H1 (cell line): ENCODE results near the gene LPP. TPM values are rescaled to one million over a fixed set of nuclear protein-coding genes. Genes with fewer than 3 reads are reported as not detected.

Source experiments
- CTCF ChIA-PET: fragments of 300-600 bp; sonication (Branson Sonifier 250); formaldehyde crosslinking; loops from one replicate; lab custom pipeline; 2021; ENCODE audit not compliant: partially characterized antibody; lab: Charles Lee
- POLR2A ChIA-PET: fragments of 300-600 bp; sonication (Branson Sonifier 250); formaldehyde crosslinking; loops from one replicate; lab custom pipeline; 2021; ENCODE audit warnings: inconsistent platforms; ENCODE audit not compliant: partially characterized antibody; lab: Charles Lee
- DNase-seq, 2 experiments: peaks; one replicate each; pipeline versions ENCODE4 v3.0.0 to v3.0.0-alpha.2; 2010 to 2022; ENCODE audit warnings: low spot score in 2 of 2, low read depth in 1 of 2, mixed read lengths in 1 of 2
- FAIRE-seq: peaks from 2 replicates; lab custom pipeline; 2011; peaks lifted over from hg19 to GRCh38; lab: Jason Lieb, UNC
- H2AFZ ChIP-seq: 2 replicates; pipeline ENCODE4 v1.8.1; 2012; ENCODE audit warnings: low read length, inconsistent platforms
- H2AK5ac ChIP-seq: 2 replicates; pipeline ENCODE4 v1.6.1; 2013; ENCODE audit warnings: low read depth, low read length
- H2BK120ac ChIP-seq: replicated peaks from 2 replicates; pipeline ENCODE3; 2013; ENCODE audit warnings: low read depth, low read length, inconsistent platforms
- H2BK12ac ChIP-seq: 2 replicates; pipeline ENCODE4 v1.6.1; 2013; ENCODE audit warnings: low read depth, low read length
- H2BK15ac ChIP-seq: 2 replicates; pipeline ENCODE4 v1.6.1; 2013; ENCODE audit warnings: low read length
- H2BK20ac ChIP-seq: 2 replicates; pipeline ENCODE4 v1.6.1; 2013; ENCODE audit warnings: low read length
- H2BK5ac ChIP-seq: 2 replicates; pipeline ENCODE4 v1.6.1; 2013; ENCODE audit warnings: low read depth, low read length
- H3K14ac ChIP-seq: 2 replicates; pipeline ENCODE4 v1.6.1; 2013; ENCODE audit warnings: inconsistent platforms; ENCODE audit not compliant: insufficient read length
- H3K18ac ChIP-seq: 2 replicates; pipeline ENCODE4 v1.6.1; 2013; ENCODE audit warnings: low read length; ENCODE audit errors: extremely low read depth
- H3K23ac ChIP-seq: 2 replicates; pipeline ENCODE4 v1.6.1; 2013; ENCODE audit warnings: inconsistent platforms; ENCODE audit not compliant: insufficient read length
- H3K23me2 ChIP-seq: 2 replicates; pipeline ENCODE4 v1.6.1; 2013; ENCODE audit warnings: low read depth, low read length
- H3K27ac ChIP-seq: 2 replicates; pipeline ENCODE4 v1.6.1; 2011; ENCODE audit warnings: low read depth, low read length, inconsistent platforms
- H3K27me3 ChIP-seq, 4 experiments: replicated peaks in 1 of 4; 1 replicate in 1 of 4; 2 replicates in 3 of 4; pipeline versions ENCODE4 v1.6.1 to v1.8.1; 2011 to 2013; ENCODE audit warnings: low read length in 3 of 4, mild to moderate bottlenecking in 3 of 4, inconsistent platforms in 2 of 4, mixed read lengths in 2 of 4, moderate library complexity in 1 of 4; ENCODE audit not compliant: control insufficient read depth in 3 of 4, insufficient read depth in 3 of 4; ENCODE audit errors: extremely low read depth in 1 of 4
- H3K36me3 ChIP-seq, 4 experiments: 2 replicates each; pipeline versions ENCODE4 v1.6.1 to v1.8.1; 2011 to 2013; ENCODE audit warnings: mild to moderate bottlenecking in 4 of 4, low read length in 3 of 4, moderate library complexity in 2 of 4, control low read depth in 1 of 4, inconsistent platforms in 1 of 4; ENCODE audit not compliant: insufficient read depth in 4 of 4, control insufficient read depth in 2 of 4
- H3K4ac ChIP-seq: replicated peaks from 2 replicates; pipeline ENCODE3; 2013; ENCODE audit warnings: low read length, low read depth, mixed read lengths, inconsistent platforms; ENCODE audit not compliant: insufficient read length
- H3K4me1 ChIP-seq, 4 experiments: replicated peaks in 1 of 4; 1 replicate in 1 of 4; 2 replicates in 3 of 4; pipeline versions ENCODE4 v1.6.1 to v1.8.1; 2011 to 2013; ENCODE audit warnings: low read length in 3 of 4, inconsistent platforms in 2 of 4, mixed read lengths in 1 of 4; ENCODE audit not compliant: insufficient read depth in 4 of 4, control insufficient read depth in 3 of 4
- H3K4me2 ChIP-seq, 2 experiments: 2 replicates each; pipeline versions ENCODE4 v1.6.1 to v1.8.1; 2011 to 2013; ENCODE audit warnings: low read depth in 2 of 2, low read length in 2 of 2, control low read depth in 1 of 2, inconsistent platforms in 1 of 2, mild to moderate bottlenecking in 1 of 2; ENCODE audit not compliant: insufficient read depth in 1 of 2
- H3K4me3 ChIP-seq, 4 experiments: fragments of 200-600, 300-600 bp in 1 of 4; sonication (generic), shearing (Covaris generic), sonication (Bioruptor Twin) in 1 of 4; 2 replicates each; pipeline versions ENCODE4 v1.5.1 to v1.8.1; 2011 to 2016; ENCODE audit warnings: low read length in 4 of 4, low read depth in 3 of 4, control low read depth in 2 of 4, inconsistent platforms in 2 of 4, mild to moderate bottlenecking in 2 of 4, mixed read lengths in 1 of 4, moderate library complexity in 1 of 4; ENCODE audit not compliant: insufficient read depth in 2 of 4; ENCODE audit errors: extremely low read depth in 1 of 4
- H3K56ac ChIP-seq: replicated peaks from 2 replicates; pipeline ENCODE3; 2013; ENCODE audit warnings: low read depth, mild to moderate bottlenecking, mixed read lengths, low read length, inconsistent platforms; ENCODE audit not compliant: insufficient read length
- H3K79me1 ChIP-seq: 2 replicates; pipeline ENCODE4 v1.6.1; 2013; ENCODE audit warnings: low read depth, low read length, control low read depth
- H3K79me2 ChIP-seq, 2 experiments: 2 replicates each; pipeline versions ENCODE4 v1.6.1 to v1.8.1; 2012 to 2013; ENCODE audit warnings: low read length in 2 of 2, mild to moderate bottlenecking in 2 of 2, inconsistent platforms in 1 of 2; ENCODE audit not compliant: insufficient read depth in 2 of 2, control insufficient read depth in 1 of 2
- H3K9ac ChIP-seq, 4 experiments: replicated peaks in 1 of 4; 1 replicate in 1 of 4; 2 replicates in 3 of 4; pipeline versions ENCODE4 v1.6.1 to v1.8.1; 2011 to 2013; ENCODE audit warnings: low read depth in 3 of 4, low read length in 3 of 4, control low read depth in 2 of 4, mild to moderate bottlenecking in 2 of 4, moderate library complexity in 2 of 4, inconsistent platforms in 1 of 4; ENCODE audit errors: extremely low read depth in 1 of 4
- H3K9me3 ChIP-seq, 2 experiments: 2 replicates each; pipeline versions ENCODE4 v1.6.1 to v1.8.1; 2012 to 2013; ENCODE audit warnings: mild to moderate bottlenecking in 2 of 2, moderate library complexity in 2 of 2, control low read depth in 1 of 2, inconsistent platforms in 1 of 2, low read depth in 1 of 2, low read length in 1 of 2, mixed read lengths in 1 of 2; ENCODE audit not compliant: insufficient read depth in 2 of 2
- H4K20me1 ChIP-seq, 2 experiments: replicated peaks in 1 of 2; 2 replicates each; pipeline versions ENCODE3 to v1.8.1; 2011 to 2013; ENCODE audit warnings: inconsistent platforms in 2 of 2, low read length in 2 of 2, mild to moderate bottlenecking in 1 of 2; ENCODE audit not compliant: insufficient read depth in 2 of 2, control insufficient read depth in 1 of 2
- H4K5ac ChIP-seq: 2 replicates; pipeline ENCODE4 v1.6.1; 2013; ENCODE audit warnings: low read length, low read depth, mixed read lengths, inconsistent platforms; ENCODE audit not compliant: insufficient read length
- H4K8ac ChIP-seq: 2 replicates; pipeline ENCODE4 v1.8.0; 2013; ENCODE audit warnings: mild to moderate bottlenecking, moderate library complexity, low read length, inconsistent platforms; ENCODE audit not compliant: insufficient read depth; ENCODE audit errors: extremely low read depth
- H4K91ac ChIP-seq: replicated peaks from 2 replicates; pipeline ENCODE3; 2013; ENCODE audit warnings: low read length, mixed read lengths, inconsistent platforms; ENCODE audit not compliant: insufficient read length
- CBX8 ChIP-seq: fragments of 300-800, 300-1000 bp; sonication (generic); IDR thresholded peaks from 2 replicates; pipeline ENCODE4 v1.7.1; 2016; ENCODE audit warnings: low read depth, low read length, borderline replicate concordance
- HDAC2 ChIP-seq, 2 experiments: fragments of 300-600 bp in 1 of 2; sonication (generic) in 1 of 2; IDR thresholded peaks; 2 replicates each; pipeline ENCODE4 v1.6.1; 2011 to 2012; ENCODE audit warnings: low read depth in 2 of 2, low read length in 2 of 2, mild to moderate bottlenecking in 2 of 2, moderate library complexity in 2 of 2, borderline replicate concordance in 1 of 2, inconsistent platforms in 1 of 2
- TAF1 ChIP-seq: IDR thresholded peaks from 2 replicates; pipeline ENCODE4 v1.6.1; 2011; ENCODE audit warnings: mild to moderate bottlenecking, low read depth, low read length
- WGBS, 2 experiments: shearing (Covaris generic) in 1 of 2; methylation state at CpG; one replicate each; pipeline versions ENCODE4 v1.1.6 to v1.1.7; 2013 to 2015; ENCODE audit warnings: low lambda C conversion rate in 2 of 2, mixed read lengths in 2 of 2, inconsistent platforms in 1 of 2, low coverage in 1 of 2, missing lambda C conversion rate in 1 of 2; ENCODE audit not compliant: insufficient replicate concordance in 2 of 2, insufficient coverage in 1 of 2, insufficient read length in 1 of 2; ENCODE audit errors: extremely low coverage in 1 of 2, missing lambda C conversion rate in 1 of 2; 5-methylcytosine and 5-hydroxymethylcytosine counted together
- polyA plus RNA-seq, 7 experiments: library from polyadenylated mRNA; depleted of rRNA in 3 of 7; stranded (reverse) in 5 of 7; unstranded in 2 of 7; fragments of >200 nt in 5 of 7; fragments of 200-250 nt in 2 of 7; gene quantifications; 1 replicate in 5 of 7; 2 replicates in 1 of 7; 4 replicates in 1 of 7; pipeline versions ENCODE4 v1.2.1 to v1.2.3, GENCODE V29; 2011 to 2013; ENCODE audit warnings: missing spikeins in 2 of 7, mixed read lengths in 2 of 7
- total RNA-seq: library from RNA; stranded (reverse); fragmentation: NEBNext Ultra II Directional; extraction: Animal tissue kit (Norgen Biotek cat#: 25700); gene quantifications from 2 replicates; pipeline ENCODE4 v1.2.1, GENCODE V29; 2021

Gene LPP
- total and polyA plus RNA-seq, 2 of the 8 experiments (the other 6 are each of a cell fraction or from before 2014, with no cell fraction given), result 10.0 to 53.3 TPM

DNA sequence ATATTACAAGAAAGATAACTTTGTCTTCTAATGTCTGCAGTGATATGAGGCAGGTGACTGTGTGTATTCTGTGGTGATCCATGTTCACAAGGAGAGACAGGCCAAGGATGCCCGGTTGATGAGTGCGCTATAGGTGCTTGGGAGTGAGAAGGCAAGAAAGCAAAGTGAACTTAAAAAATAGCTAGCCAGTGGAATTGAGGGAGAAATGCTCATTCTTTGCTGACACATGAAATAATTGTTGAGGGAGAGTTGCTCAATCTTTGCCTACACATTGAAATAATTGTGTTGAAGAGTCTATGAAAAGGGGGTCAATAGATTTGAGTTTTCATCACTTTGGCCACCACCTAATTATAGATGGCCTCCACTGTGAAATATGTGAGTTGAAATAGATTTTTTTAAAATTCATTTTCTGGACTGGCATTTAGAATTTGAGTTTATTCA is 156.3 kb downstream of the LPP start:
- H4K5ac ChIP-seq, result no peak overlapping the region
- H3K79me1 ChIP-seq, result no peaks in the 10 kb centered on the region
- no peak overlapping the region for H2AK5ac ChIP-seq
- H3K4me2 ChIP-seq, result no peak overlapping the region
- H4K20me1 ChIP-seq, result no peaks in the 10 kb centered on the region
- H3K23ac ChIP-seq, result no peak overlapping the region
- H3K9me3 ChIP-seq, result no peaks in the 10 kb centered on the region
- H3K27ac ChIP-seq, result no peak overlapping the region
- no peaks in the 10 kb centered on the region for H3K79me2 ChIP-seq
- no peak overlapping the region for H3K56ac ChIP-seq
- no peak overlapping the region for H3K9ac ChIP-seq
- H2BK120ac ChIP-seq, result no peak overlapping the region
- H3K27me3 ChIP-seq, result no peaks in the 10 kb centered on the region
- no peak overlapping the region for H4K91ac ChIP-seq
- H3K4ac ChIP-seq, result no peak overlapping the region
- WGBS, 2 experiments, result 87% methylated on average over 2 of the region's 2 CpGs; no CpG with 5 or more reads in 1 of the 2 experiments
- H3K23me2 ChIP-seq, result no peaks in the 10 kb centered on the region
- H2BK12ac ChIP-seq, result no peak overlapping the region
- H3K4me1 ChIP-seq, result no peaks in the 10 kb centered on the region
- ChIA-PET POLR2A (interaction anchor here (0.6 to 1.1 kb wide), 2 partner anchors 9 to 242 kb away, joined by 3 to 4 read pairs; no protein-coding TSS in a partner anchor), CTCF (no interaction called here)
- H2AFZ ChIP-seq, result no peak overlapping the region
- H2BK15ac ChIP-seq, result no peak overlapping the region
- H3K36me3 ChIP-seq, result no peaks in the 10 kb centered on the region
- H3K4me3 ChIP-seq, result no peak overlapping the region
- no peak overlapping the region for H3K18ac ChIP-seq
- H3K14ac ChIP-seq, result no peak overlapping the region
- no peak overlapping the region for H2BK5ac ChIP-seq
- no peak overlapping the region for H4K8ac ChIP-seq
- DNase-seq (no peak), FAIRE-seq (no peak)
- no peak overlapping the region for H2BK20ac ChIP-seq
- no peak for TF ChIP-seq HDAC2 (IDR thresholded peaks at IDR 0.05; ENCODE audit: borderline replicate concordance in 1 of 2, low read depth in 2 of 2, low read length in 2 of 2)
- no peak for TF ChIP-seq TAF1
- TF ChIP-seq CBX8, result no peak
